A673 (cell line): ENCODE results near the gene OLFM1.

Source experiments
- EZH2 ChIP-seq: fragments of 200-600 bp; sonication (generic); IDR thresholded peaks from 2 replicates; pipeline ENCODE4 v1.6.1; 2017; ENCODE audit warnings: borderline replicate concordance, low read depth, mild to moderate bottlenecking, mixed read lengths, antibody characterized with exemption, low read length; ENCODE audit not compliant: poor library complexity, severe bottlenecking
- TF ChIP-seq, protein P1 (sequence below): fragments of 300-800, 200-600 bp; sonication (generic); conservative IDR thresholded peaks from 2 replicates; pipeline ENCODE4 v1.5.1; 2017; ENCODE audit warnings: low read depth, mild to moderate bottlenecking, antibody characterized with exemption, low read length, moderate library complexity, mixed read lengths

DNA sequence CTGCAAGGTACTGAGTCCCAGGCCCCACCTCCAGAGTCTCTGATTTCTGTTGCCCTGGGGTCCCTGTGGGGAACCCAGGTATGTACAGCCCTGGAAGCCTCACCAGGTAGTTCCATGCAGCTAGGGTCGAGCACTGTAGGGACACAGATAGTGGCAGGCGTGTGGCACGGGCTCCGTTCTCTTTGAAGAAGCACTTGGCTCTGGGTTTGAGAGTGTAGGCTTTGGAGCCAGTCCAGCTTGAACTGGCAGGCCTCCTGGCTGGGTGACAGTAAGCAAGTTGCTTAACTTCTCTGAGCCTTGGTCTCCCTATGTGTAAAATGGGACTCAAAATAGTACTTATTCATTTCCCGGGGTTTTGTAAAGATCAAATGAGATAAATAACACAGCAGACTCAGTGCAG lies 5.6 kb downstream of the OLFM1 start:
- TF ChIP-seq, protein P1, sequence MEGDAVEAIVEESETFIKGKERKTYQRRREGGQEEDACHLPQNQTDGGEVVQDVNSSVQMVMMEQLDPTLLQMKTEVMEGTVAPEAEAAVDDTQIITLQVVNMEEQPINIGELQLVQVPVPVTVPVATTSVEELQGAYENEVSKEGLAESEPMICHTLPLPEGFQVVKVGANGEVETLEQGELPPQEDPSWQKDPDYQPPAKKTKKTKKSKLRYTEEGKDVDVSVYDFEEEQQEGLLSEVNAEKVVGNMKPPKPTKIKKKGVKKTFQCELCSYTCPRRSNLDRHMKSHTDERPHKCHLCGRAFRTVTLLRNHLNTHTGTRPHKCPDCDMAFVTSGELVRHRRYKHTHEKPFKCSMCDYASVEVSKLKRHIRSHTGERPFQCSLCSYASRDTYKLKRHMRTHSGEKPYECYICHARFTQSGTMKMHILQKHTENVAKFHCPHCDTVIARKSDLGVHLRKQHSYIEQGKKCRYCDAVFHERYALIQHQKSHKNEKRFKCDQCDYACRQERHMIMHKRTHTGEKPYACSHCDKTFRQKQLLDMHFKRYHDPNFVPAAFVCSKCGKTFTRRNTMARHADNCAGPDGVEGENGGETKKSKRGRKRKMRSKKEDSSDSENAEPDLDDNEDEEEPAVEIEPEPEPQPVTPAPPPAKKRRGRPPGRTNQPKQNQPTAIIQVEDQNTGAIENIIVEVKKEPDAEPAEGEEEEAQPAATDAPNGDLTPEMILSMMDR = no peak
- TF ChIP-seq EZH2 = no peak
